Eye (tissue), 1 donor: ENCODE data around the gene TMEM234.

Experiments used
- DNase-seq: peaks from one replicate; pipeline ENCODE4 v3.0.0-alpha.2; 2015

Gene TMEM234

DNA sequence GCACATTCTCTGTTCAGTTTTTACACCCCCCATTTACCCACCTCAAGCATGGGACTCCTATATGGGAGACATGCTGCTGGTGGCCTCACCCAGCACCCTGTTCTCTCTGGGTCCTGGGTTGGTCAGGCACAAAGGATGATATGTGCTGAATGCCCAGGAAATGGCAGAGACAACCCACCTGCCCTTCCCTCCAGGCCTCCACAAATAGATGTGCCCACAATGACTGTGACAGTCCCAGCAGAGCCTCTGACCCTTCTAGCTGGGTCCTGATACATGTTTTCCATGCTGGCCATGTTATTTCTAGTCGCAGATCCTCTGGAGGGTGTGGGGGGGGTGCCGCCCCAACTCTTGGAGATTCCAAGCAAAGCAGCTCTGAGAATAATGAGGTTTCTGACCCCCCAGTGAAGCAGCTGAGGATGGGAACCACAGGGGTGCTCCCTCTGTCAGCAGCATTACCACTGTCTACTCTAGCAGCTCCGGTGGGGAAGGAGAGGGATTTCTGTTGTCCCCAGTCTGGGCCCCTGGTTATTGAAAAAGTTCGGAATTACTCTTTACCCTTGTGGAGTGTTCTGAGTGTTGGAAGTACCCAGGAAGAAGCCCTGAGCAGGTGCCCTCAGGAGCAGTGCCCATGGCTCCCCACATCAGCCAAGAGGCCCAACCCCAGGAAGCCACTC lies 23.0 kb downstream of the TMEM234 start:
- DNase-seq = peak; percentile 37

DNA sequence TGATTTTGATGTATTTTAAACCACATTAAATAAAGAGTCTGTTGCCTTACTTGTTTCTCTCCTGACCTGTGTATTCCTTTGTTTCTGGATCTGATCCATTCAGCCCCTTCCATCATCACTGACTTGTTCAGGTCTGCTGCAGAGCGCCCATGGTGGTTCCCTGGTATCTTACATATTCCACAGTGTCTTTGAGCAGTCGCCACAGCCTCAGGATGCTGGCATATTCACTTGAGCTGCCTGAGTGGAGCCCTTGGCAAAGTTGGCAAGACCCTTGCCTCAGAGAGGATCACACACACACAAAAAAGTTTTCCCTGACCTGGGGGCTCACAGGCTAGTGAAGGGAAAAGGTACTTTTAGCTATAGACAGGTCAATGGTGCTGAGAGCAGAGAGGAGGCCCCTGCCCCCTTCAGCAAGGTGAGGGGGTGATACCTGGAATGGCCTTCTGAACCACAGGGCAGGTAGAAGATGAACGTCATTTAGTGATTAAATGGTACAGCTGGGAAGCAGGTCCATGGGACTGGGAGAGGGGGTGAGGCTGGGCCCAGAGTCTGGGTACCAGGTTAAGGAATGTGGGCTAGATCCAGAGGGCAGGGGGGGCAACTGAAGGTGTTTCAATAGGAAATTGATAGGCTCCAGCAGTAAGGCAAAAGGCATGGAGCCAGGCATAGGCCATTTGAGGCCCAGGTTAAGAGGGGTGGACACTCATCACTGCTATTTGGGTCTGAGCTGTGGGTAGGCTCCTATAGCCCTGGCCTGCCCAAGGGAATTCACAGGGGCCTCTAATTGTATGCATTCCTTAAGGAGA lies 23.7 kb downstream of the TMEM234 start:
- no peak for DNase-seq

DNA sequence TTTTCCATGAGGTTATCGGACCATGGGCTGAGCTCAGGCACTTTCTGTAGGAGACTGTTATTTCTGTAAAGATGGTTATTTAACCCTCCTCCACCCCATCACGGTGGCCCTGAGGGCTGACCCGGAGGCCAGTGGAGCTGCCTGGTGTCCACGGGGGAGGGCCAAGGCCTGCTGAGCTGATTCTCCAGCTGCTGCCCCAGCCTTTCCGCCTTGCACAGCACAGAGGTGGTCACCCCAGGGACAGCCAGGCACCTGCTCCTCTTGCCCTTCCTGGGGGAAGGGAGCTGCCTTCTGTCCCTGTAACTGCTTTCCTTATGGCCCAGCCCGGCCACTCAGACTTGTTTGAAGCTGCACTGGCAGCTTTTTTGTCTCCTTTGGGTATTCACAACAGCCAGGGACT lies 24.3 kb downstream of the TMEM234 start:
- peak; percentile 63 for DNase-seq

DNA sequence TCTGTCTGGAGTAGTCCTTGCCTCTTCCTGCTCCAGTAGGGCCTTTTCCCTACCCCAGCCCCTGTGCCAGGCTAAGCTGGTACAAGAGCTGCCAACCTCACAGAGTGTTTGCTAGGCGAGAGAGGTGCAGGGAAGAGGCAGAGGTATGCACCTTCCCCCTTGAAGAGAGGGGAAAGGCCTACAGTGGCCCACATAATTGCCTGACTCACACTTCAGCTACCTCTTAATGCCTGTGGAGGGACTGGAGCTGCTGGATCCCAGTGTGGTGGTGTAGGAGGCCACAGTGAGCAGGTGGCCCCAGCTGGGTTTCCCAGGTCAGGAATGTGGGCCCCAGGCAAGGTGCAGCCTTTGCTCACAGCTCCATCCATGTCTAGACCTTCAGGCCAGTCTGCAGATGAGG lies 25.1 kb downstream of the TMEM234 start:
- no peak for DNase-seq

DNA sequence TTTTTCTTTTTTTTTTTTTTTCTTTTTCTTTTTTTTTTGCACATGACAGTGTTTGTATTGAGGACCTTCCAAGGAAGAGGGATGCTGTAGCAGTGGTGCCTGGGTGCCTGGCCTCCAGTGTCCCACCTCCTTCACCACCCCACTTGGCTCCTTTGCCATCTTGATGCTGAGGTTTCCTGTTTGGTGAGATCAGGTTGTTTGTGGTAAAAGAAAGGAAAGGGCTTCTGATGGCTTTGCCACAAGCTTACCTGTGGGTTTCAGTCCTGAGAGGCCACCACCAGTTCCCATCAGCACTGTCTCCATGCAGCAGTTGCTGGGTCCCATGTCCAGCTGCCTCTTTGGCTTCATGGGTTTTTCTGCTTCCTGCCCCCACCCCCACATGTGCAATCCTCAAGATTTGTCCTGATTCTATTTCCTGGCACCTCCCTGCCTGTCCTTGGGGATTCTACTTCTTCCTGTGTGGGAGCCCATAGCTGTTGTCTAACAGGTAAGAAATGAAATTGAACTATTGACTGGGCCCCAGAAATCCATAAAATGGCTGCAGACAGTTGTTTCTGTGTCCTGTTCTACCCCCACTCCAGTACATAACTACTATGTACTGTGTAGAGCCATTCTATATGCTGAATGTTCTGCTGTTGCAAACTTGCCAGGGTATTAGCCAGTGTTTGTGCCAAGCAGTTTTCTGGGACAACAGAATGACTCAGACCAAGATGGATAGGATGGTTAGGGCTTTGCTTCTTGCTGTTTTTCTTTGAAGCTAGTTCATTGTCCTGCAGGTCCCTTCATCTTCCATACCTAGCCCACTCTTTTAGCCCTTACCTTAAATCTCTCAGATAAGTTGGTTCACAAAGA lies 26.0 kb downstream of the TMEM234 start:
- DNase-seq = no peak

DNA sequence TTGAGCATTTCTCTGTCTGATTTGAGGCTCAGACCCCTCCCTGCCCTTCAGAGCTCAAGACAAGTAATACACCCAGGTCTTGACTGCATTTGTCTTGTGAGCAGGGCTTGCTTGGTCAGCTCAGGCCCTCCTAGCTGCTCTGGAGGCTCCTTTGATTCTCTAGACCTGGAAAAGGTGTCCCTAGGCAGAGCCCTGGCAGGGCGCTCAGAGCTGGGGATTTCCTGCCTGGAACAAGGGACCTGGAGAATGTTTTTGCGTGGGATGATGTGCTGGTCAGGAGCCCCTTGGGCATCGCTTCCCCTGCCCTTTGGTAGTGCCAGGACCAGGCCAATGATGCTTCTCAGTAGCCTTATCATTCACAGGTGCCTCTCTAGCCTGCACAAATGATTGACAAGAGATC lies 26.6 kb downstream of the TMEM234 start:
- no peak for DNase-seq

DNA sequence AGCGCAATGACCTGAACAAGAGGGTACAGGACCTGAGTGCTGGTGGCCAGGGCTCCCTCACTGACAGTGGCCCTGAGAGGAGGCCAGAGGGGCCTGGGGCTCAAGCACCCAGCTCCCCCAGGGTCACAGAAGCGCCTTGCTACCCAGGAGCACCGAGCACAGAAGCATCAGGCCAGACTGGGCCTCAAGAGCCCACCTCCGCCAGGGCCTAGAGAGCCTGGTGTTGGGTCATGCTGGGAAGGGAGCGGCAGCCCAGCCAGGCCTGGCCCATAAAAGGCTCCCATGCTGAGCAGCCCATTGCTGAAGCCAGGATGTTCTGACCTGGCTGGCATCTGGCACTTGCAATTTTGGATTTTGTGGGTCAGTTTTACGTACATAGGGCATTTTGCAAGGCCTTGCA lies 27.2 kb downstream of the TMEM234 start:
- no peak for DNase-seq

DNA sequence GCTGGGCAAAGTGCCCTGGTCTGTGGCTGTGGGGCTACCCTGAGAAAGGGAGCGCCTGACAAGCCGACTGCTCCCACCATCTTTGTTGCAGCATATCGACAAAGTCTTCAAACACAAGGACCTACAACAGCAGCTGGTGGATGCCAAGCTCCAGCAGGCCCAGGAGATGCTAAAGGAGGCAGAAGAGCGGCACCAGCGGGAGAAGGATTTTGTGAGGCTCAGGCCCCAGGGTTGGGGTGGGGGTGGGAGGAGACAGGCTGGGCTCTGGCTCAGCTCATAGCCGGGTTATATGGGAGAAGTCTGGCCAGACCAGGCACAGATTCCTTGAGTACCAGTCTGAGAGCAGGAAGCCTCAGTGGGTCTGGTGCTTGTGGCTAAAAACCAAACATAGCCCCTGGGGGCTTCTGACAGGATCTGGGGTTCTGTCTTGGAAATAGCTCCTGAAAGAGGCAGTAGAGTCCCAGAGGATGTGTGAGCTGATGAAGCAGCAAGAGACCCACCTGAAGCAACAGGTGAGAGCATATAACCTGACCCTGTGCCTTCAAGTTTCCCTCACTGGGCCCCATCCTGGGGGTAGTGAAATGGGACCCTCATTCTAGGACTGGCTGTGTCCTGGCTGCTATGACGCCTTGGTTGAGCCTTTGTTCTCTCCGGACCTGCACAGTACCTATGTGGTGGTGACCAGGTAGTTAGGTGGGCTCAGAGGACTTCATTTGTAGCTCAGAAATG lies 29.8 kb downstream of the TMEM234 start:
- DNase-seq = no peak

DNA sequence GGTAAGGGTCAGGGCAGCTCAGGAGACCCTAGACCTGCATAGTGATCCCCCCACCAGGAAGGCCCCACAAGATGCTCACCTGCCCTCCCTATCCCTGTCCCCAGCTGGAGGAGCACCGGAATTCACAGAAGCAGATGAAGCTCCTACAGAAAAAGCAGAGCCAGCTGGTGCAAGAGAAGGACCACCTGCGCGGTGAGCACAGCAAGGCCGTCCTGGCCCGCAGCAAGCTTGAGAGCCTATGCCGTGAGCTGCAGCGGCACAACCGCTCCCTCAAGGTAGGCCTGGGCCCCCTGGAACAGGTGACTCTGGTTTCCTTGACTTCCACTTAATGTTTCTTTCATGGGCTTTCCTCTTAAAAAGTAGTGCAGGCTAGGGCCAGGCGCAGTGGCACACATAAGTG lies 34.3 kb downstream of the TMEM234 start:
- DNase-seq = no peak

DNA sequence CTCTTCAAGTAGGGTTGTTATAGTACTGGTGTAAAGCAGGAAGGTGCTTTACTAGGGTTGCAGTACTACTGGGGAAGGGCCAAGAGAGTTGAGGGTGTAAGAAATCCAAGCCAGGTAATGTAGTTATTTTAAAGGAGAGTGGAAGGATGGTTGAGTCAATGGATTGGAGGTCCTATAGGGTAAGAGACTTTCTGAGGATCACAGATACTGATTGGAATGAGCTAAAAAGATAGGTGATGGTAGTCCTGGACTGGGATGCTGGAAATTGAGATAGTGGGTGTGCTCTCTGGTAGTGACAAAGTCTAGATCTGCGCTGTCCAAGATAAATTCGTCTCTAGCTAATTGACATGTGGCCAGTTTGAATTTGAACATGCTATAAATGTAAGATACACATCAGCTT lies 35.7 kb downstream of the TMEM234 start:
- DNase-seq = no peak

DNA sequence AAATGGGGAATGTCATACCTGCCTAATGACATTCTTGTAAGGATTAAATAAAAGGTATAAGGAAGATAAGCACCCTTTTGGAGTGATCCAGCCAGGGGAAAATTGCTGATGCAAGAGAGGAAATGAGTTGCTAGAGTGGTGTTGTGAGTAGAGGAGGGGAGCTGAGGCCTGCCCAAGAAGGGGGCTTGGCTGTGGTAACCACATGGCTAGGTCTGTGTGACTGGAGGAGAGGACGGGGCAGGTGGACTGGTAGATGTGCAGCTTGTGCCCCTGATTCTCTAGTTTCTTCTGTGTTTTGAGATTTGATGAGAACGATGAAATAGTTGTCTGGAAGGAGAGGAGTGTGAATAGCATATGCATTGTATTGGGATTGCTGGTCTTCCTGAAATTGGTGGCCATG lies 36.1 kb downstream of the TMEM234 start:
- no peak for DNase-seq

DNA sequence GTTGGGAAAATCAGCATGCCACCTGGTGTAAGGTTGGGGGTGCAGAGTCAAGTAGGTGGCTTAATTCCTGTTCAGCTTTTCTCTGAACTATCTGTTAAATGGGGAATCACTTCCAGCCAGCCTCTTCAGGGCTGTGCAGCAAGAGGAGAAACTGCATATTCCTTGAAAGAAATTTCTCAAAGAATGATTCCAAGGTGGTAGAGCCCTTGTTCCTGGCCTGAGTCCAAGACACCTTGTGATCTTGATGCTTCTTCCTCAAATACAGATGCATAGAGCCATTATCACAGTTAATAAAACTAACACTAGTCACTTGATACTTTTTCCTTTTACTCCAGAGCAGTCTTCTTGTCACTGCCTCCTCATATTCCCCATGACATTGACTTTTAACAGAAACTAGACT lies 37.5 kb downstream of the TMEM234 start:
- DNase-seq = no peak

DNA sequence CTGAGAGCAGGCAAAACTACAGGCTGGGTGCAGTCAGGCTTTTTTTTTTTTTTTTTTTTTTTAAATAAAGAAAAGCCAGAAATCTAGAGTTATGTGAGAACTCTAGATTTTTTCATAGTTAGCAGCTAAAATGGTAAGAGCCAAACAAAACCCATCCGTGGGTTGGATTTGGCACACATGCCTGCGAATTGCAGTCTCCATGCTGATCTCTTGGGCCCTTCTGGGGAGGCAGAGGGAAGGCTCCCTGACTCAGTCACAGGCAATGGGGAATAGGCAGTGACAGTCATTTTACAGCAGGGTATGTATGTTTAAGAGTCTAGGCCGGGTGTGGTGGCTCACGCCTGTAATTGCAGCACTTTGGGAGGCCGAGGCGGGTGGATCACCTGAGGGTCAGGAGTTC lies 40.1 kb downstream of the TMEM234 start:
- no peak for DNase-seq

DNA sequence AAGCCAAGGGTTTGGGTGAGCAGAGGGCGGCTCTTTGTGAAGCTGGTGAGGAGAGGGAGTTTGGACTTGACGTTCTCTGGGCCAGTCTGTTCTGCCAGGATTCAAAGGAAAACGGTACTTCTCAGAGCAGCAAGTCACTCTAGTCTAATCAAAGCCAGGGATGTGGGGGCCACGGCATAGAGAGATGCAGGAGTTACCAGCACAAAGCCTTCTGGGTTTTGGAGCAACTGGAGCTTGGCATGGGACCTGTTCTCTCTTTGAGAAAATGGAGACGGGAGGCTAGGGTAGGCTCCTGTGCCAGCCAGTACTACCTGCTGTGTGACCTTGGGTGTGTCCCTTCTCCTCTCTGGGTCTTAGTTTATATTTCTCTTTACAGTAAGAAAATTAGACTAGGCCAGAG lies 40.6 kb downstream of the TMEM234 start:
- no peak for DNase-seq

DNA sequence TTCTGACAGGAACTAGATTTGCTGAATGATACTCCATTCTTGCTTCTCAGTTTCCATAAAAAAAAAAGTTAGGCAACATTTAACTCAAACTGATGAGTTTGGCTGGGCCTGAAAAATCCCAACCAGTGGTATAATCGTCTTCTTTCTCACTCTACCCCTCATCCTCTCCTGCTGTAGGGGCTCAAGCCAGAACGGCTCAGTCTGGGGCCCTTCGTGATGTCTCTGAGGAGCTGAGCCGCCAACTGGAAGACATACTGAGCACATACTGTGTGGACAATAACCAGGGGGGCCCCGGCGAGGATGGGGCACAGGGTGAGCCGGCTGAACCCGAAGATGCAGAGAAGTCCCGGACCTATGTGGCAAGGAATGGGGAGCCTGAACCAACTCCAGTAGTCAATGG lies 41.1 kb downstream of the TMEM234 start:
- no peak for DNase-seq

DNA sequence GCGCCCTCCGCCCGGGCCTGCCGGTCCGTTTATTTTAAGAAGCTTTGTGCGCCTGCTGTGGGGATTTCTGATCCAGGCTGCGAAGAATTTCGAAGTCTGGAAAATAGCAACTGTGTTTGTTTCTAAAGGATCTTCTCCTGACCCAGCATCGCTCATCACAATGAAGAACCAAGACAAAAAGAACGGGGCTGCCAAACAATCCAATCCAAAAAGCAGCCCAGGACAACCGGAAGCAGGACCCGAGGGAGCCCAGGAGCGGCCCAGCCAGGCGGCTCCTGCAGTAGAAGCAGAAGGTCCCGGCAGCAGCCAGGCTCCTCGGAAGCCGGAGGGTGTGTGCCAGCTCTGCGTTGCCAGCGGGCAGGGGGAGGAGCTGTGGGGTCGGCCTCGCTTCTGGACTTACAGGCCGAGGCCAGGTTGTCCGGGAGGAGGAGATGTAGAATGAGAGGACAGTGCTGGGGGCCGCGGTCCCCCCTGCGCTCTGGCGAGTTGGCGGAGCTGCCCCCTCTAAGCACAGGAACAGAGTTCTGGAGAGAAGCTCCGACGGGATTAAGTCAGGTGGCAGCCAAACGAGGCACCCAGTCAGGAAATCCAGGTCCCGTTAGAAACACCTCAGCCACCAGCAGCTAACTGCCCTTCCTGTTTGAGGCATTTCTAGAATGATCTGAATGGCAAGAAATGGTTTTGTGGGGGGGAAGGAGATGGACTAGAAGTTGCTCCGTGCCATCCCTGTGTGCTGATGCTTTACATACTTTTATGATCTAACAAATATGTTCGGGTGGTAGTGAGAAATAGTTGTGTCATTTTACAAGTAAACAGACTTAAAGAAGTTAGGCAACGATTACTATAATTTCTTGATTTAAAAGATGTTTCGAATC lies 41.7 kb downstream of the TMEM234 start:
- DNase-seq = no peak

DNA sequence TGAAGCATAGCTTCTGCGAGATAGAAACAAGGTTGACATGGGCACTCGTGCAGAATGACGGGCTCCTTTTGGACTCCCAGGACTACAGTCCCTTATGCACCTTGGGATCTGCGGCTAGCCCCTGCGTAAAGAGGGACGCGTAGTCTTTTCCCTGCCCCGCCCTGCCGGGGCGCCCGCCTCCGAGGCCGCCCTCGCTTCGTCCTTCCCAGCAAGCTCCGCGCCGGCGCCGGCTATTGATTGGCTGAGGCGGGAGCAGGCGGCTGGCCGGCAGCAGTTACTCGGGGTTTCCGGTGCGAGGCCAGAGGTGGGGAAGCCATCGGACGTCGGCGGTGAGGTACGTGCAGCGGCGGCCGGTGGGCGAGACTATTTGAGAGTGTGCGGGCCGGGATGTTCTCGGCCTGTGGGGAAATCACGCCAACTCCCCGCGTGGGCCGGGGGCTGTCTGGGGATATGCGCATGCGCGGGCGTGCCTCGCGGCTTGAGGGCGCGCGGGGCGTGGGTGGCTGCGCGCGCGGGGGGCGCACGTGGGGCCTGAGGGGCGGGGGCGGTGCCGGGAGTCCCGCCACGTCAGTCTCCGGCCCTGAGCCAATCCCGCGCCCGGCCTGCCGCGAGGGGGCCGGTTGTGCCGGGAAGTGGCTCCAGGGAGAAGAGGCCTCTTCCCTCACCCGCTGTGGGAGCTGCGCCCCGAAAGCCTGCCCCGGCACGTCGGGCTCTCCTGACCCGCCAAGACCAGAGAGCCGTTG lies 42.5 kb downstream of the TMEM234 start, which contains the start of gene TXLNA:
Gene TXLNA, plus strand, starts transcription at position 233 of the 743 bp plus-strand sequence. CDS start 671 bp downstream, outside the sequence.
- peak; percentile 97 for DNase-seq

DNA sequence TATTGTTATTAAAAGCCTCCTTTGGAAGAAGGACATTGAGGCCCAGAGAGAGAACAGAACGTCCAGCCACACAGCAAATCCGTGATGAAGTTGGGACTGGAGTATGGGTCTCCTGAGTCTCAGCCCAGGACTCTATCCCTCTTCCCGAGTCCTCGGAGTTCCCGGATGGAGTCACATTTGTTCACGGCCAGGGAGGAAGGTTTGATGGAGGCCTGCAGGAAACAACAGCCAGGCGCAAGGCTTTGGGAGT lies 43.0 kb downstream of the TMEM234 start:
- no peak for DNase-seq

DNA sequence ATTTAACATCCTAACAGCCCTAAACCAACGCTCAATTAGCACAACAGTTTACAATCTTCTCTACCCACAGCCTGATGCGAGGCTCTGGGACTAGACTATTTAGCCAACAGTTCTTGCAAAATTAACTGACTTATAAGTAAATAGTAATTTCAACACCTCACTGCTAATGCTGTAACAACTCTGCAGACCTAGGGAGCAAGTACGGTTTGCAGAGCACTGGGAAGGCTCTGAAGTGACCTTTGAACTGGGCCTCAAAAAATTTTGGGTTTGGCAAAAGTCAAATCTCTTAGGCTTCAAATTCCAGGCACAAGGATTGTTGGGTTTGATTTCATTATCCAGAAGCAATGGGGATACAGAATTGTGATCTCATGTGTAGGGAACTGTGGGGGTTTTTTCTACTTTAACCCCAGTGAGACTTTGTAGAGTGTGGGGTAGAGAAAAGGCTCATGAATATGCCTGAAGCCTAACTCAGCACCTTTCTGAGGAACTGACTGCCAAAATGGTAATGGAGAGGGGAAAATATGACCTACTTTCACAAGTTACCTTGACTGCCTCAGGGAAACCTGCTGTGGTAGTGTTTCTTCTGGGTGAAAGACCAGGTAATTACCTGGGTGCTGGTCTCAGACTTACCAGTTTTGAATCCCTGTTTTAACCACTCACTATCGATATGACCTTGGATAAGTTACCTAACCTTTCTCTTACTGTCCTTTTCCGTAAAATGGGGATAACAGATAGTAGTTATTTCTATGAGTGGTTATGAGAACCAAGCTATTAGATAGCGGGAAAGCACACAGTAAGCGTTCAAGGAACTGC lies 43.6 kb downstream of the TMEM234 start:
- DNase-seq = no peak

DNA sequence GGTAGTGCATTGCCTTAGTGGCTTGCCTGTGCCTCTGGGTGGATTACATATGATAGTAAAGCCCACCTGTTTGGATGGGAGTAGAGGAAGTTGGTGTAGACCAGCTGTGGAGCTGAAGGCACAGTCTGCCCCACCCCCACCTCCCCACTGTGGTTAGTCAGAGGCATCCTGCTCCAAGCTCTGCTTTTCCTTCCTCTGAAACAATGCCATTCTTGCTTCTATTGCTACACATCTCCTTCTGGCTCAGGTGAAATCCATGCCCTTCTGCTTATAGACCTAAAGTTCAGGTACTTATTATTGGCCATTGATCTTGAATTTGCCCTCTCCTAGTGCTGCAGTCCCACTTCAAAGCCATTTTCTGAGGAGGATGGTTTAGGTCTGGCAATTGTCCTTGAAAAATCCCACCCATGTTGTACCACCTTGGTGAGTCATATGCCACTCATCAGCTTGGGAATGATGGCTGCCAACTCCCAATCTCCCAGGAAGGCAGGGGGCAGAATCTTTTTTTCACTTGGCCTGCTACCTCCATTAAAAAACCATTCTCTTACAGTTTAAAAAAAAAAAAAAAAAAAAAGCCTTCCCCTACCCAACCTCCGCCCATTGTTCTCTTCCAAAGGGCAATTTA lies 49.4 kb downstream of the TMEM234 start:
- DNase-seq = no peak
